Esophagus squamous epithelium (tissue), 4 donors: ENCODE measurements around the gene PALM.

Experiments
- CTCF ChIP-seq, 6 experiments: fragments of 450-650 bp in 4 of 6; fragments of 200-600 bp in 2 of 6; sonication (generic) in 2 of 6; IDR thresholded peaks; one replicate each; pipeline ENCODE4 v1.5.1; 2016 to 2019; ENCODE audit warnings: antibody characterized with exemption in 6 of 6, mild to moderate bottlenecking in 4 of 6, moderate library complexity in 4 of 6
- POLR2A ChIP-seq, 4 donors: fragments of 450-650 bp; IDR thresholded peaks; one replicate each; pipeline ENCODE4 v1.6.1; 2017; ENCODE audit warnings: antibody characterized with exemption in 4 of 4, mild to moderate bottlenecking in 4 of 4, moderate library complexity in 3 of 4

DNA sequence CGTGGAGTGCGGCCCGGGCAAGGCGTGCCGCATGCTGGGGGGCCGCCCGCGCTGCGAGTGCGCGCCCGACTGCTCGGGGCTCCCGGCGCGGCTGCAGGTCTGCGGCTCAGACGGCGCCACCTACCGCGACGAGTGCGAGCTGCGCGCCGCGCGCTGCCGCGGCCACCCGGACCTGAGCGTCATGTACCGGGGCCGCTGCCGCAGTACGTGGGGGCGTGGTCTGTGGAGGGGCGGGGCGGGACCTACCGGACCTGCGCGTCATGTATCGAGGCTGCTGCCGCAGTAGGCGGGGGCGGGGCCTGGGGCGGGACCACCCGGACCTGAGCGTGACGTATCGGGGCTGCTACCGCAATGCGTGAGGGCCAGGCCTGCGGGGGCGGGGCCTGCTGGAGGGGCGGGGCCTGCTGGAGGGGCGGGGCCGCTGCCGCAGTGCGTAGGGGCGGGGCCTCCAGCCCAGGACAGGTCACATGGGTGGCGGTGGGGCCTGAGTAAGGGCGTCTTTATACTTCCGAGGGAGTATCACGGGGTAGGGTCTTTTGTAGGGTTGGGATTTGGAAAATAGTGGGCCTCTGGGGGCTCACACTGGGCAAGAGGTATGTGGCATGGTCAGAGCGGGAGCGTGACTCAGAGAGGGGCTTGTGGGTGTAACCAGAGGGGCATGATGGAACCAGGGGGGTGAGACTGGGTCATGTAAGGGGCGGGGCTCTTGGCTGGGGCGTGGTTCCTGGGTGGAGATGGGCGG lies 28.3 kb upstream of the PALM start:
- TF ChIP-seq POLR2A (IDR thresholded peaks at IDR 0.05) = peak in 2 of 4 donors; percentile 92 to 93
- TF ChIP-seq CTCF (IDR thresholded peaks at IDR 0.05) = peak; percentile 14 to 58 (median 49)
